A673 (cell line): ENCODE measurements around the gene TTLL5. TPM values are rescaled to one million over a fixed set of nuclear protein-coding genes. Genes with fewer than 3 reads are reported as not detected.

Source experiments
- BruUV-seq: library from RNA; stranded (reverse); fragments of 400-500 nt; replicated peaks from 2 replicates; lab custom pipeline; 2021; lab: Mats Ljungman, UMichigan
- CTCF ChIA-PET: fragments of 300-600 bp; sonication (Branson Sonifier 250); formaldehyde crosslinking; loops from one replicate; lab custom pipeline; 2022; ENCODE audit warnings: antibody characterized with exemption; lab: Charles Lee
- POLR2A ChIA-PET: fragments of 300-600 bp; sonication (Branson Sonifier 250); formaldehyde crosslinking; loops from one replicate; lab custom pipeline; 2022; ENCODE audit warnings: antibody characterized with exemption; ENCODE audit not compliant: low non-redundant PET; lab: Charles Lee
- DNase-seq: peaks from one replicate; pipeline ENCODE4 v3.0.0-alpha.2; 2015; ENCODE audit warnings: low spot score
- H3K27ac ChIP-seq: fragments of 200-600 bp; sonication (generic); 2 replicates; pipeline ENCODE4 v1.5.1; 2016; ENCODE audit warnings: mixed run types, low read depth, mild to moderate bottlenecking, mixed read lengths, antibody characterized with exemption, low read length; ENCODE audit not compliant: poor library complexity, severe bottlenecking
- H3K27me3 ChIP-seq: fragments of 200-600 bp; sonication (generic); replicated peaks from 2 replicates; pipeline ENCODE4 v1.6.1; 2017; ENCODE audit warnings: mixed run types, low read depth, mild to moderate bottlenecking, mixed read lengths, antibody characterized with exemption, low read length; ENCODE audit not compliant: insufficient read depth, poor library complexity
- H3K36me3 ChIP-seq: fragments of 200-600 bp; sonication (generic); 2 replicates; pipeline ENCODE4 v1.6.1; 2016; ENCODE audit warnings: mixed run types, mild to moderate bottlenecking, mixed read lengths, antibody characterized with exemption, low read length; ENCODE audit not compliant: insufficient read depth, poor library complexity, severe bottlenecking
- H3K4me1 ChIP-seq: fragments of 200-600 bp; sonication (generic); 2 replicates; pipeline ENCODE4 v1.6.1; 2017; ENCODE audit warnings: mixed run types, mild to moderate bottlenecking, mixed read lengths, antibody characterized with exemption, low read length; ENCODE audit not compliant: insufficient read depth, poor library complexity, severe bottlenecking
- H3K4me3 ChIP-seq: fragments of 200-600 bp; sonication (generic); 2 replicates; pipeline ENCODE4 v1.5.1; 2016; ENCODE audit warnings: low read depth, mixed run types, mild to moderate bottlenecking, mixed read lengths, low read length; ENCODE audit not compliant: poor library complexity, severe bottlenecking
- H3K9me3 ChIP-seq: fragments of 200-600 bp; sonication (generic); 2 replicates; pipeline ENCODE4 v1.6.1; 2016; ENCODE audit warnings: mixed run types, low read depth, mild to moderate bottlenecking, mixed read lengths, antibody characterized with exemption, low read length; ENCODE audit not compliant: poor library complexity, severe bottlenecking
- EZH2 ChIP-seq: fragments of 200-600 bp; sonication (generic); IDR thresholded peaks from 2 replicates; pipeline ENCODE4 v1.6.1; 2017; ENCODE audit warnings: borderline replicate concordance, low read depth, mild to moderate bottlenecking, mixed read lengths, antibody characterized with exemption, low read length; ENCODE audit not compliant: poor library complexity, severe bottlenecking
- intact Hi-C: fragments of 100-400 bp; cut with micrococcal nuclease; formaldehyde crosslinking; loops from one replicate; pipeline ENCODE4 v1.10.0; 2022; ENCODE audit not compliant: unreplicated experiment
- total RNA-seq: library from RNA; stranded (reverse); gene quantifications from 2 replicates; pipeline ENCODE4 v1.2.3, GENCODE V29; 2021
- TF ChIP-seq, protein P1 (sequence below): fragments of 300-800, 200-600 bp; sonication (generic); conservative IDR thresholded peaks from 2 replicates; pipeline ENCODE4 v1.5.1; 2017; ENCODE audit warnings: low read depth, mild to moderate bottlenecking, antibody characterized with exemption, low read length, moderate library complexity, mixed read lengths

Gene TTLL5
- total RNA-seq, 1 experiment from 2014 or later: 56.7 TPM

DNA sequence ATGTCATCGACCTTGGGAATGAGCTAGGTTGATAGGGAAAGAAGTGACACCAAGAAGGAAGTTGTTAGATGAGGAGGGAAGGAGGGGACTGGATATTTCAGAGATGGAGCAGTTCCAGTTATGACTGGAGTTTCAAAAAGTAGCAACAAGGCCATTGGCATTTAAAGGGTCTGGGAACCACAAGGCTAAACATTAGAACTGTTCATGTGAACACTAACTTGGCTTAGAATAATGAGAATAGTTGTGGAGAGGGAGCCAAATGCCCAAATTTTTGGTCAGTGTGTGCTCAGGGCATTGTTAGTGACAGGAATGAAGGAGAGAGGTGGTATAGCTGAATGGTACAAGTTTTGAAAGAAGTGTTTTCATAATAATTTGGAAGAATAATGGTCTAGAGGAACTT lies 341.3 kb downstream of the TTLL5 start:
- Histone ChIP-seq H3K27ac (no peak overlapping the region), H3K4me1 (no peaks in the 10 kb centered on the region), H3K4me3 (no peak overlapping the region), H3K9me3 (no peaks in the 10 kb centered on the region), H3K36me3 (peaks cover 21% of the 10 kb centered on the region), H3K27me3 (no peaks in the 10 kb centered on the region)
- CTCF ChIA-PET: no interaction called here
- intact Hi-C loops: no loop called here
- BruUV-seq: no TSS peak
- POLR2A ChIA-PET: no interaction called here
- no peak for TF ChIP-seq EZH2
- TF ChIP-seq, protein P1, sequence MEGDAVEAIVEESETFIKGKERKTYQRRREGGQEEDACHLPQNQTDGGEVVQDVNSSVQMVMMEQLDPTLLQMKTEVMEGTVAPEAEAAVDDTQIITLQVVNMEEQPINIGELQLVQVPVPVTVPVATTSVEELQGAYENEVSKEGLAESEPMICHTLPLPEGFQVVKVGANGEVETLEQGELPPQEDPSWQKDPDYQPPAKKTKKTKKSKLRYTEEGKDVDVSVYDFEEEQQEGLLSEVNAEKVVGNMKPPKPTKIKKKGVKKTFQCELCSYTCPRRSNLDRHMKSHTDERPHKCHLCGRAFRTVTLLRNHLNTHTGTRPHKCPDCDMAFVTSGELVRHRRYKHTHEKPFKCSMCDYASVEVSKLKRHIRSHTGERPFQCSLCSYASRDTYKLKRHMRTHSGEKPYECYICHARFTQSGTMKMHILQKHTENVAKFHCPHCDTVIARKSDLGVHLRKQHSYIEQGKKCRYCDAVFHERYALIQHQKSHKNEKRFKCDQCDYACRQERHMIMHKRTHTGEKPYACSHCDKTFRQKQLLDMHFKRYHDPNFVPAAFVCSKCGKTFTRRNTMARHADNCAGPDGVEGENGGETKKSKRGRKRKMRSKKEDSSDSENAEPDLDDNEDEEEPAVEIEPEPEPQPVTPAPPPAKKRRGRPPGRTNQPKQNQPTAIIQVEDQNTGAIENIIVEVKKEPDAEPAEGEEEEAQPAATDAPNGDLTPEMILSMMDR: no peak
- no peak for DNase-seq

Other genes with a start within 250 kb of the TTLL5 start
- gene JDP2, start 233.2 kb upstream of the TTLL5 start, total RNA-seq: 5.9 and 10.7 TPM in 2 replicates
- gene BATF, start 138.8 kb upstream of the TTLL5 start, total RNA-seq: not detected in 2 replicates
- gene FLVCR2, start 82.6 kb upstream of the TTLL5 start, total RNA-seq: 0.22 and 3.5 TPM in 2 replicates
- 38.3 and 43.3 TPM in 2 replicates for gene ERG28, start 370 bp upstream of the TTLL5 start, total RNA-seq